Suprapubic skin (tissue), 4 donors: ENCODE measurements around the gene SEC14L3. TPM values are rescaled to one million over a fixed set of nuclear protein-coding genes. Genes with fewer than 3 reads are reported as not detected.

Experiments
- DNase-seq, 2 donors: peaks; one replicate each; pipeline ENCODE4 v3.0.0-alpha.2; 2019; ENCODE audit warnings: low spot score in 2 of 2
- H3K27ac ChIP-seq: fragments of 200-600 bp; sonication (generic); one replicate; pipeline ENCODE4 v1.5.1; 2019
- H3K27me3 ChIP-seq: fragments of 200-600 bp; sonication (generic); one replicate; pipeline ENCODE4 v1.5.1; 2019
- H3K36me3 ChIP-seq: fragments of 200-600 bp; sonication (generic); one replicate; pipeline ENCODE4 v1.5.1; 2019
- H3K4me1 ChIP-seq: fragments of 200-600 bp; sonication (generic); one replicate; pipeline ENCODE4 v1.5.1; 2019
- H3K4me3 ChIP-seq: fragments of 200-600 bp; sonication (generic); one replicate; pipeline ENCODE4 v1.5.1; 2019; ENCODE audit warnings: mild to moderate bottlenecking
- H3K9me3 ChIP-seq: fragments of 200-600 bp; sonication (generic); one replicate; pipeline ENCODE4 v1.5.1; 2019
- EP300 ChIP-seq: sonication (generic); formaldehyde crosslinking; IDR thresholded peaks from one replicate; pipeline ENCODE4 v1.6.1; 2017; ENCODE audit warnings: antibody characterized with exemption
- POLR2A ChIP-seq, 2 donors: fragments of 450-650 bp; IDR thresholded peaks; one replicate each; pipeline ENCODE4 v1.6.1; 2017; ENCODE audit warnings: antibody characterized with exemption in 2 of 2, mild to moderate bottlenecking in 2 of 2, moderate library complexity in 2 of 2
- POLR2AphosphoS5 ChIP-seq, 3 donors: sonication (generic); formaldehyde crosslinking; IDR thresholded peaks; one replicate each; pipeline ENCODE4 v1.6.1; 2017; ENCODE audit warnings: antibody characterized with exemption in 3 of 3
- WGBS: methylation state at CpG from one replicate; pipeline ENCODE4 v1.1.5; 2018; 5-methylcytosine and 5-hydroxymethylcytosine counted together
- total RNA-seq, 4 donors: library from RNA; depleted of rRNA; stranded (reverse); fragments of >200 nt; gene quantifications; one replicate each; pipeline ENCODE4 v1.1.0, GENCODE V29; 2016
- TF ChIP-seq, protein P1 (sequence below), 2 donors: fragments of 200-600 bp in 1 of 2; fragments of 450-650 bp in 1 of 2; sonication (generic) in 1 of 2; IDR thresholded peaks; one replicate each; pipeline ENCODE4 v1.5.1; 2016 to 2019; ENCODE audit warnings: antibody characterized with exemption in 2 of 2, mild to moderate bottlenecking in 1 of 2, moderate library complexity in 1 of 2

SEC14L3 gene
- total RNA-seq, 4 donors from 2014 or later, result not detected

DNA sequence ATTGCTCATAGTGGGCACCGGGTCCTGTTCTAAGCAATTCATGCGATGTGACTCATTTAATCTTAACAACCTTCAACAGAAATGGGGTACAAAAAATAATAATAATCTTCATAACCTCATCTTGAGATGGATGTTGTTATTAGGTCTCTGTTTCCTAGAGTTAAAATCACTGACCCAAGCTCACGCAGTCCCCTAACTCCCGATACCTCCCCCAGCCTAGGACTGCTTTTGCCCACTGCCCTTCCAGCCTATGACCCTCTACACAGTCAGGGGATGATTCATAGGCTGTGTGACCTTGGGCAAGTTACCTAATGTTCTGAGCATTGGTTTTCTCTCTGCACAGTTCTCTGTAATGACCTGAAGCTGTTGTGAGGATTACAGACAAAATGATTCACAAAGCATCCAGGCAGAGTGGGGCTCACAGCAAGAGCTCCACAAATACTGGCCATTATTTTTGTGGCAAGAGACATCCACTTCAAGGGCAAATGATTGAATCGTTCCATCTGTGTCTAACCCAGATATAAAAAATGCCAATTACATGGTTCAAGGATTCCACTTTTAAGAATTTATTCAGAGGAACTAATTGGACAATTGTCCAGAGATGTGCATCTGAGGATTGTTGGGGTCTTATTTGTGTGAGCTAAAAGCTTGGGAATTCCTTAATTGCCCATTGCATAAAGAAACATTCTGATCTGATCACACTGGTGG is 26.2 kb downstream of the SEC14L3 start:
- H3K36me3 ChIP-seq, result no peaks in the 10 kb centered on the region
- no peak for DNase-seq
- no peak for TF ChIP-seq POLR2A (IDR thresholded peaks at IDR 0.05)
- TF ChIP-seq, protein P1, sequence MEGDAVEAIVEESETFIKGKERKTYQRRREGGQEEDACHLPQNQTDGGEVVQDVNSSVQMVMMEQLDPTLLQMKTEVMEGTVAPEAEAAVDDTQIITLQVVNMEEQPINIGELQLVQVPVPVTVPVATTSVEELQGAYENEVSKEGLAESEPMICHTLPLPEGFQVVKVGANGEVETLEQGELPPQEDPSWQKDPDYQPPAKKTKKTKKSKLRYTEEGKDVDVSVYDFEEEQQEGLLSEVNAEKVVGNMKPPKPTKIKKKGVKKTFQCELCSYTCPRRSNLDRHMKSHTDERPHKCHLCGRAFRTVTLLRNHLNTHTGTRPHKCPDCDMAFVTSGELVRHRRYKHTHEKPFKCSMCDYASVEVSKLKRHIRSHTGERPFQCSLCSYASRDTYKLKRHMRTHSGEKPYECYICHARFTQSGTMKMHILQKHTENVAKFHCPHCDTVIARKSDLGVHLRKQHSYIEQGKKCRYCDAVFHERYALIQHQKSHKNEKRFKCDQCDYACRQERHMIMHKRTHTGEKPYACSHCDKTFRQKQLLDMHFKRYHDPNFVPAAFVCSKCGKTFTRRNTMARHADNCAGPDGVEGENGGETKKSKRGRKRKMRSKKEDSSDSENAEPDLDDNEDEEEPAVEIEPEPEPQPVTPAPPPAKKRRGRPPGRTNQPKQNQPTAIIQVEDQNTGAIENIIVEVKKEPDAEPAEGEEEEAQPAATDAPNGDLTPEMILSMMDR (IDR thresholded peaks at IDR 0.05), result no peak
- no peak for TF ChIP-seq EP300
- TF ChIP-seq POLR2AphosphoS5 (IDR thresholded peaks at IDR 0.05), result no peak
- peaks cover 4% of the 10 kb centered on the region for H3K4me1 ChIP-seq
- H3K27ac ChIP-seq, result no peak overlapping the region
- 57% methylated on average over 5 of the region's 5 CpGs for WGBS
- no peak overlapping the region for H3K4me3 ChIP-seq
- H3K27me3 ChIP-seq, result no peaks in the 10 kb centered on the region
- no peaks in the 10 kb centered on the region for H3K9me3 ChIP-seq

DNA sequence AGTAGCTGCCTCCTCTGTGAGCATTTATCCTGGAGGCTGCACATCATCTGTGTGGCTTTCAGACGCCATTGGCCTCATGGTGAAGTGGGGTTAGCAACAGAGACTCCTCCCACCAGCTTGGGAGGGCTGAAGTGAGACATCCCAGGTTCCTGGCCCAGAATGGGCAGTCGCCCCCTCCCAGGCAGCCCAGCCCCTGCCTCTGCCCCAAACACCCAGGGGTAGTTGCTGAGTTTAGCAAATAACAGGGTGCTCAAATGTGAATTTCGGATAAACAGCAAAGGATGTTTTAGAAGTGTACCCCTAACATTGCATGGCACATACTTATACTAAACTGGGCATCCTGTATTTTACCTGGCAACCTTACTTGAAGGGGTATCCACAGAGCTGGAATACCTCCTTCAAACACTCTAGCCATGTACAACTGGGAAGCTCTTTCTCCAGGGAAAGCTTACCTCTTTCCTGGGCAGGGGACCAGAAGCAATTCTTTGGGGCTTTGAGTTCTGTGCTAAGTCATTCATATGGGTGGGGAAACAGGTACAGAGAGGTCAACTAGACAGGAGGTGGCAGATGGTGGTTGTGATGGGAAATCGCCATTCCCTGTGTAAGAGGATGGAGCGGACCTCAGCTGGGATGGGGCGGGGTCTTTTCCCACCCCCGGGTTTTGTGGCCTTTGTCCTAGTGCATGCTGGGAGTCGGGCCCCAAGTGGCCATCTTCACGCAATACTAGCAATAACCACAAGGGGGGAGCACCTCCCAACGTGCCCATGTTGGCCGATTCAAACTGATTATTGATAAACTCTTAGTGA is 27.0 kb downstream of the SEC14L3 start:
- no peaks in the 10 kb centered on the region for H3K27me3 ChIP-seq
- TF ChIP-seq POLR2A (IDR thresholded peaks at IDR 0.05), result no peak
- TF ChIP-seq, protein P1 (IDR thresholded peaks at IDR 0.05), result peak; percentile 56 to 67
- peaks cover 12% of the 10 kb centered on the region for H3K4me1 ChIP-seq
- no peaks in the 10 kb centered on the region for H3K9me3 ChIP-seq
- WGBS, result 26% methylated on average over 11 of the region's 11 CpGs
- no peak overlapping the region for H3K4me3 ChIP-seq
- no peak for DNase-seq
- H3K36me3 ChIP-seq, result no peaks in the 10 kb centered on the region
- no peak overlapping the region for H3K27ac ChIP-seq

DNA sequence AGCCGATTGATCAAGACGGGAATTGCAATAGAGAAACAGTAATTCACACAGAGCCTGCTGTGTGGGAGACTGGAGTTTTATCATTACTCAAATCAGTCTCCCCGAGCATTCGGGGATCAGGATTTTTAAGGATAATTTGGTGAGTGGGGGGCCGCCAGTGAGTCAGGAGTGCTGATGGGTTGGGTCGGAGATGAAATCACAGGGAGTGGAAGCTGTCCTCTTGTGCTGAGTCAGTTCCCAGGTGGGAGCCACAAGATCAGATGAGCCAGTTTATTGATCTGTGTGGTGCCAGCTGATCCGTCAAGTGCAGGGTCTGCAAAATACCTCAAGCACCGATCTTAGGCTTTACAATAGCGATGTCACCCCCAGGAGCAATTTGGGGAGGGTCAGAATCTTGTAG is 30.7 kb downstream of the SEC14L3 start:
- TF ChIP-seq POLR2A (IDR thresholded peaks at IDR 0.05) (no peak), EP300 (no peak), POLR2AphosphoS5 (IDR thresholded peaks at IDR 0.05) (no peak)
- TF ChIP-seq, protein P1 (IDR thresholded peaks at IDR 0.05), result no peak
- peaks cover 26% of the 10 kb centered on the region for H3K4me1 ChIP-seq

DNA sequence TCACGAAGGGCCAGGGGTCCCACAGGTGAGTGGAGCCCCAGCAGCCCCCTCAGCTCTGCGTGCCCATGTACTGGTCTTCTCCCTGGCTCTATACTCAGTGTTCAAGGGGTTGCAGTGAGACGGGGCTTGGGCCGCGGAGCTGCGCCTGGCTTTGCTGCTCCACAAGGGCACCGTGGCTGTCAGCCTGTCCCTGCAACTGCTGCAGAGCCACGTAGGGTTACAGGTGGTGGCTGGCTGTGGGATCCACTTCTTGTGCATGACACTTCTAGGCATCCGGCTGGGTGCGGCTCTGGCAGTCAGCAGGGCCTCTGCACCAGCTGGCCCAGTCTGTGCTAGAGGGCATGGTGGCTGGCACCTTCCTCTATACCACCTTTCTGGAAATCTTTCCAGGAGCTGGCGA is 32.0 kb downstream of the SEC14L3 start:
- no peak overlapping the region for H3K4me3 ChIP-seq
- 61% methylated on average over 10 of the region's 11 CpGs for WGBS
- H3K4me1 ChIP-seq, result peaks cover 25% of the 10 kb centered on the region
- H3K36me3 ChIP-seq, result no peaks in the 10 kb centered on the region
- H3K27ac ChIP-seq, result no peak overlapping the region
- no peaks in the 10 kb centered on the region for H3K27me3 ChIP-seq
- TF ChIP-seq, protein P1 (IDR thresholded peaks at IDR 0.05), result no peak
- no peak for TF ChIP-seq EP300
- no peak for TF ChIP-seq POLR2A (IDR thresholded peaks at IDR 0.05)
- no peak for TF ChIP-seq POLR2AphosphoS5 (IDR thresholded peaks at IDR 0.05)
- no peaks in the 10 kb centered on the region for H3K9me3 ChIP-seq
- DNase-seq, result no peak

More for the DNA sequence above, 30.7 kb downstream of the SEC14L3 start:
- Histone ChIP-seq H3K27me3 (no peaks in the 10 kb centered on the region), H3K36me3 (no peaks in the 10 kb centered on the region), H3K27ac (no peak overlapping the region), H3K4me3 (no peak overlapping the region), H3K9me3 (no peaks in the 10 kb centered on the region)
- DNase-seq, result no peak
- 72% methylated on average over 9 of the region's 9 CpGs for WGBS

DNA sequence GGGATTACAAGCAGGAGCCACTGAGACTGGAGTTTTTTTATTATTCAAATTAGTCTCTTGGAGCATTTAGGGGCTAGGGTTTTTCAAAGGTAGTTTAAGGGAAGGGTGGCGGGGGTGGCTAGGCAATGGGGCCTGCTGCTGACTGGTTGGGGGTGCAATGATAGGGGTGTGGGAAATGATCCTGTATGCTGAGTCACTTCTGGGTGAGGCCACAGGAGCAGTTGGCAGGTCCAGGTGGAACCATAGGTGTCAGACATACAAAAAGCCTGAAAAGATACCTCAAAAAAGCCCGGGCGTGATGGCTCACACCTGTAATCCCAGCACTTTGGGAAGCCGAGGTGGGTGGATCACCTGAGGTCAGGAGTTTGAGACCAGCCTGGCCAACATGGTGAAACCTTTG is 32.6 kb downstream of the SEC14L3 start:
- H3K27me3 ChIP-seq, result no peaks in the 10 kb centered on the region
- no peak for DNase-seq
- 70% methylated on average over 4 of the region's 4 CpGs for whole genome bisulfite sequencing
- H3K4me3 ChIP-seq, result no peak overlapping the region
- no peaks in the 10 kb centered on the region for H3K9me3 ChIP-seq
- no peaks in the 10 kb centered on the region for H3K36me3 ChIP-seq
- H3K4me1 ChIP-seq, result peaks cover 25% of the 10 kb centered on the region
- TF ChIP-seq POLR2AphosphoS5 (IDR thresholded peaks at IDR 0.05), result no peak
- TF ChIP-seq, protein P1 (IDR thresholded peaks at IDR 0.05), result no peak
- TF ChIP-seq POLR2A (IDR thresholded peaks at IDR 0.05), result no peak
- TF ChIP-seq EP300, result no peak
- no peak overlapping the region for H3K27ac ChIP-seq
